ENCODE measurements around the gene WDR36. TPM values are rescaled to one million over a fixed set of nuclear protein-coding genes. Genes with fewer than 3 reads are reported as not detected.

The WDR36 gene
- total RNA-seq, 1 experiment from 2014 or later: 53.6 TPM

GRCh38 chr5:111120911-111121310, 28.8 kb downstream of the WDR36 start:
- no peak for TF ChIP-seq EZH2 (IDR thresholded peaks at IDR 0.05)
- no peak for TF ChIP-seq FOSL1 (IDR thresholded peaks at IDR 0.05; ENCODE audit: low read depth)
- TF ChIP-seq YY1 (IDR thresholded peaks at IDR 0.05; ENCODE audit: extremely low read depth, insufficient replicate concordance, low read depth, low read length): no peak
- no peak for TF ChIP-seq MAX (IDR thresholded peaks at IDR 0.05)
- TF ChIP-seq TCF7L2 (IDR thresholded peaks at IDR 0.05; ENCODE audit: borderline replicate concordance, extremely low read depth, insufficient read depth, insufficient read length): no peak
- no peak for TF ChIP-seq ATF3 (IDR thresholded peaks at IDR 0.05)
- TF ChIP-seq JUND (IDR thresholded peaks at IDR 0.05): no peak
- TF ChIP-seq CBX3 (IDR thresholded peaks at IDR 0.05; ENCODE audit: low read depth): no peak
- no peak for TF ChIP-seq POLR2AphosphoS5 (IDR thresholded peaks at IDR 0.05; ENCODE audit: low read depth, low read length)
- TF ChIP-seq CTCF (IDR thresholded peaks at IDR 0.05 in 2 of 3, conservative IDR thresholded peaks at IDR 0.05 in 1 of 3; ENCODE audit: borderline replicate concordance in 1 of 3, insufficient read depth in 1 of 3, low read depth in 2 of 3, low read length in 2 of 3): no peak
- no peak for TF ChIP-seq REST (IDR thresholded peaks at IDR 0.05; ENCODE audit: low read depth)
- Histone ChIP-seq H3K27me3 (ENCODE audit: insufficient read depth, low read length) (no peaks in the 10 kb centered on the region), H2AFZ (ENCODE audit: low read depth, low read length, poor library complexity, severe bottlenecking) (no peak overlapping the region), H3K79me2 (ENCODE audit: insufficient read depth, low read length) (peaks cover 27% of the 10 kb centered on the region; the same call in 1 of the 2 replicates), H3K4me1 (ENCODE audit: control insufficient read depth in 1 of 2, insufficient read depth in 2 of 2, low read length in 2 of 2) (no peaks in the 10 kb centered on the region), H4K20me1 (ENCODE audit: insufficient read depth) (peaks cover 4% of the 10 kb centered on the region; the same call in 1 of the 2 replicates), H3K9ac (ENCODE audit: low read length) (no peak overlapping the region), H3K4me2 (ENCODE audit: low read length) (no peak overlapping the region), H3K4me3 (replicated peaks in 1 of 2; ENCODE audit: low read depth in 1 of 2, low read length in 2 of 2) (no peak overlapping the region), H3K9me2 (ENCODE audit: insufficient read depth) (no peaks in the 10 kb centered on the region), H3K27ac (ENCODE audit: low read depth, low read length) (no peak overlapping the region), H3K9me3 (ENCODE audit: control insufficient read depth in 1 of 2, insufficient read depth in 1 of 2, low read depth in 1 of 2, low read length in 2 of 2) (no peaks in the 10 kb centered on the region), H3K36me3 (ENCODE audit: control insufficient read depth in 1 of 2, insufficient read depth in 2 of 2, low read length in 2 of 2) (peaks cover 44 to 56% of the 10 kb centered on the region in 2 experiments)
- ATAC-seq: no peak
- intact Hi-C loops (cut with micrococcal nuclease): no loop called here
- DNase-seq (ENCODE audit: low read depth, low spot score): no peak
- BruUV-seq (replicated peaks): no TSS peak
- ChIA-PET CTCF (no interaction called here), RAD21 (ENCODE audit: low non-redundant PET in 1 of 2, low total read pairs in 2 of 2, uncharacterized antibody in 2 of 2, unreplicated experiment in 2 of 2) (no interaction called here), POLR2A (no interaction called here)
